K562 (cell line): ENCODE results near the gene ARHGAP31. TPM values are rescaled to one million over a fixed set of nuclear protein-coding genes. Genes with fewer than 3 reads are reported as not detected.
"Not testable (repeated sequence)": the region's sequence is repeated elsewhere in the genome, so short reads cannot be mapped to it uniquely, and the experiment has no call there.

Experiments
- ATAC-seq: fragments of 200-7000 bp; cut with Tn5 transposase; 3 replicates; pipeline ENCODE4 v1.9.1; 2020; ENCODE audit warnings: moderate library complexity
- BruUV-seq: library from RNA; stranded (reverse); fragments of 400-500 nt; replicated peaks from 2 replicates; lab custom pipeline; 2021; lab: Mats Ljungman, UMichigan
- CTCF ChIA-PET: fragments of 300-600 bp; formaldehyde crosslinking; extraction: SDS; loops from one replicate; lab custom pipeline; 2021; ENCODE audit warnings: low intra/inter-chr PET ratio; lab: Yijun Ruan, JAX
- POLR2A ChIA-PET: fragments of 300-600, 350-650 bp; sonication (Branson Sonifier 250); formaldehyde crosslinking; extraction: SDS; loops from one replicate; lab custom pipeline; 2021; ENCODE audit warnings: antibody characterized with exemption, inconsistent platforms; lab: Yijun Ruan, JAX
- DNase-seq, 4 experiments: peaks; one replicate each; pipeline versions ENCODE4 v3.0.0 to v3.0.0-alpha.2; 2011 to 2018; ENCODE audit warnings: low spot score in 3 of 4, mixed read lengths in 3 of 4; ENCODE audit errors: extremely low read depth in 1 of 4
- FAIRE-seq: peaks from 2 replicates; lab custom pipeline; 2011; peaks lifted over from hg19 to GRCh38; lab: Jason Lieb, UNC
- H2AFZ ChIP-seq: 2 replicates; pipeline ENCODE4 v1.6.0; 2011; ENCODE audit warnings: low read depth, low read length, control low read depth, inconsistent platforms
- H3K27ac ChIP-seq: fragments of 200-600 bp; 3 replicates; pipeline ENCODE4 v1.8.0; 2011; ENCODE audit warnings: low read depth, mild to moderate bottlenecking, control low read depth, inconsistent platforms, low read length, moderate library complexity, mixed read lengths; ENCODE audit errors: extremely low read depth
- H3K27me3 ChIP-seq, 2 experiments: fragments of 300-600 bp in 1 of 2; 2 replicates in 1 of 2; 3 replicates in 1 of 2; pipeline versions ENCODE4 v1.6.0 to v1.8.0; 2011; ENCODE audit warnings: inconsistent platforms in 2 of 2, low read length in 2 of 2, mild to moderate bottlenecking in 1 of 2, mixed read lengths in 1 of 2, moderate library complexity in 1 of 2; ENCODE audit not compliant: control insufficient read depth in 2 of 2, insufficient read depth in 2 of 2
- H3K36me3 ChIP-seq: fragments of 300-600 bp; 3 replicates; pipeline ENCODE4 v1.8.0; 2011; ENCODE audit warnings: mild to moderate bottlenecking, low read length, inconsistent platforms; ENCODE audit not compliant: control insufficient read depth, insufficient read depth
- H3K4me1 ChIP-seq, 2 experiments: fragments of 200-600 bp in 1 of 2; replicated peaks in 1 of 2; 2 replicates in 1 of 2; 3 replicates in 1 of 2; pipeline versions ENCODE4 v1.5.1 to v1.8.0; 2011; ENCODE audit warnings: inconsistent platforms in 2 of 2, low read length in 2 of 2, mild to moderate bottlenecking in 1 of 2, mixed read lengths in 1 of 2, moderate library complexity in 1 of 2; ENCODE audit not compliant: control insufficient read depth in 2 of 2, insufficient read depth in 2 of 2
- H3K4me2 ChIP-seq: 2 replicates; pipeline ENCODE4 v1.6.1; 2011; ENCODE audit warnings: low read length, control low read depth, inconsistent platforms, mixed read lengths; ENCODE audit not compliant: insufficient read depth
- H3K4me3 ChIP-seq: fragments of 200-600 bp; sonication (generic), shearing (Covaris generic); 2 replicates; pipeline ENCODE4 v1.5.1; 2016; ENCODE audit warnings: control low read depth, inconsistent platforms
- H3K79me2 ChIP-seq: fragments of 200-600 bp; 3 replicates; pipeline ENCODE4 v1.8.0; 2011; ENCODE audit warnings: low read length, inconsistent platforms; ENCODE audit not compliant: control insufficient read depth, insufficient read depth
- H3K9ac ChIP-seq, 2 experiments: 2 replicates each; pipeline versions ENCODE4 v1.6.0 to v1.6.1; 2011; ENCODE audit warnings: low read depth in 2 of 2, low read length in 2 of 2, control low read depth in 1 of 2, inconsistent platforms in 1 of 2, mild to moderate bottlenecking in 1 of 2, mixed read lengths in 1 of 2; ENCODE audit not compliant: insufficient read depth in 1 of 2
- H3K9me1 ChIP-seq: one replicate; pipeline ENCODE4 v1.6.0; 2011; ENCODE audit warnings: inconsistent platforms, mild to moderate bottlenecking, low read length, moderate library complexity; ENCODE audit not compliant: control insufficient read depth, insufficient read depth
- H3K9me3 ChIP-seq: replicated peaks from 2 replicates; pipeline ENCODE4 v1.5.1; 2011; ENCODE audit warnings: low read depth, low read length, inconsistent platforms; ENCODE audit not compliant: control insufficient read depth, insufficient read depth
- H4K20me1 ChIP-seq: replicated peaks from 2 replicates; pipeline ENCODE4 v1.6.1; 2011; ENCODE audit warnings: low read length, inconsistent platforms, mixed read lengths; ENCODE audit not compliant: control insufficient read depth, insufficient read depth
- ATF7 ChIP-seq: fragments of 450-650 bp; IDR thresholded peaks from 2 replicates; pipeline ENCODE4 v1.7.1; 2014; ENCODE audit warnings: mild to moderate bottlenecking, moderate library complexity
- C11orf30 ChIP-seq: fragments of 450-650 bp; IDR thresholded peaks from 2 replicates; pipeline ENCODE4 v1.6.1; 2016; ENCODE audit warnings: low read depth, mild to moderate bottlenecking
- CREB1 ChIP-seq, 2 experiments: sonication (generic) in 1 of 2; formaldehyde crosslinking in 1 of 2; IDR thresholded peaks; 2 replicates each; pipeline versions ENCODE4 v1.6.1 to v1.8.0; 2012 to 2022; ENCODE audit warnings: inconsistent platforms in 1 of 2, mild to moderate bottlenecking in 1 of 2, missing genetic modification reagents in 1 of 2, moderate library complexity in 1 of 2
- DDX20 ChIP-seq: fragments of 450-650 bp; IDR thresholded peaks from 2 replicates; pipeline ENCODE4 v1.6.1; 2016; ENCODE audit warnings: missing genetic modification characterization, low read depth, mild to moderate bottlenecking, missing compliant biosample characterization, moderate library complexity
- HDAC2 ChIP-seq: fragments of 450-650 bp; IDR thresholded peaks from 2 replicates; pipeline ENCODE4 v1.6.1; 2016; ENCODE audit warnings: mild to moderate bottlenecking
- NFATC3 ChIP-seq: fragments of 450-650 bp; IDR thresholded peaks from 2 replicates; pipeline ENCODE4 v1.6.1; 2017; ENCODE audit warnings: mild to moderate bottlenecking
- SOX6 ChIP-seq: fragments of 450-650 bp; IDR thresholded peaks from 2 replicates; pipeline ENCODE4 v1.6.1; 2014; ENCODE audit warnings: mild to moderate bottlenecking
- ZNF146 ChIP-seq: IDR thresholded peaks from one replicate; pipeline ENCODE4 v1.6.1; 2018; ENCODE audit warnings: missing compliant biosample characterization; ENCODE audit not compliant: unreplicated experiment
- WGBS: fragments of 100-300 bp; shearing (Covaris generic); methylation state at CpG from one replicate; pipeline ENCODE4 v1.1.6; 2016; ENCODE audit warnings: low coverage, mixed read lengths; ENCODE audit not compliant: insufficient coverage; ENCODE audit errors: missing lambda C conversion rate; 5-methylcytosine and 5-hydroxymethylcytosine counted together
- in situ Hi-C: fragments of 300-500 bp; cut with MboI; formaldehyde crosslinking; loops from 4 replicates; pipeline ENCODE4 v1.15.0; 2018; ENCODE audit warnings: inconsistent platforms, mixed read lengths
- intact Hi-C: fragments of 100-400 bp; cut with micrococcal nuclease; formaldehyde crosslinking; loops from 2 replicates; pipeline ENCODE4 v1.14.2; 2022
- polyA plus RNA-seq, 8 experiments: library from polyadenylated mRNA; depleted of rRNA in 4 of 8; stranded (reverse) in 5 of 8; unstranded in 3 of 8; fragments of >200 nt; fragmentation: Nextera tagmentation in 2 of 8; fragmentation: Illumina TruSeq in 1 of 8; extraction: Ambion mirVana in 2 of 8; extraction: Trizol in 1 of 8; gene quantifications; 2 replicates each; pipeline versions ENCODE4 v1.2.1 to v1.2.3, GENCODE V29; 2011 to 2014; ENCODE audit warnings: inconsistent platforms in 1 of 8, missing spikeins in 1 of 8
- total RNA-seq, 7 experiments: library from RNA; depleted of rRNA in 6 of 7; stranded (reverse); fragments of >200 nt in 6 of 7; fragmentation: Illumina TruSeq in 2 of 7; extraction: Trizol in 2 of 7; gene quantifications; 2 replicates each; pipeline versions ENCODE4 v1.2.1 to v1.2.3, GENCODE V29; 2011 to 2021; ENCODE audit warnings: low replicate concordance in 1 of 7

ARHGAP31 gene
- total and polyA plus RNA-seq, 9 of the 15 experiments (the other 6 are each of a cell fraction or from before 2014, with no cell fraction given), result under 0.01 to 0.13 (median 0.06) TPM; not detected in 5

- TF ChIP-seq ATF7 (peak; percentile 70; the same call in 1 of the 2 replicates), DDX20 (no peak), NFATC3 (no peak), HDAC2 (no peak), C11orf30 (0 out of 2 replicates have a peak, but pooled peaks have one; percentile 7), CREB1 (IDR thresholded peaks at IDR 0.05) (0 out of 2 replicates have a peak, but pooled peaks have one; percentile 24), CREB1 (CRISPR knock-in tag; IDR thresholded peaks at IDR 0.05) (no peak), SOX6 (no peak)
Measured at GRCh38 chr3:119352863-119353527, 58.8 kb downstream of the ARHGAP31 start (continued).

GRCh38 chr3:119355608-119356007 is 61.4 kb downstream of the ARHGAP31 start:
- FAIRE-seq, H3K27me3 ChIP-seq, DNase-seq, H3K4me2 ChIP-seq, H3K36me3 ChIP-seq, H3K27ac ChIP-seq, ATAC-seq, H3K79me2 ChIP-seq, H3K4me3 ChIP-seq, POLR2A ChIA-PET, H3K4me1 ChIP-seq, CTCF ChIA-PET, H3K9me1 ChIP-seq, BruUV-seq, H3K9me3 ChIP-seq, H2AFZ ChIP-seq, in situ Hi-C loops, H4K20me1 ChIP-seq, H3K9ac ChIP-seq: not testable (repeated sequence)
- WGBS, result 18% methylated on average over 4 of the region's 5 CpGs
- peak; percentile 29 for TF ChIP-seq ZNF146 (CRISPR knock-in tag)
- intact Hi-C loops, result loop anchor here (10.0 kb wide), 1 partner anchor 471 kb away; no protein-coding TSS in a partner anchor
